ENCODE results near the gene GNAS. TPM values are rescaled to one million over a fixed set of nuclear protein-coding genes. Genes with fewer than 3 reads are reported as not detected.
"Not testable (repeated sequence)": the region's sequence is repeated elsewhere in the genome, so short reads cannot be mapped to it uniquely, and the experiment has no call there.

GNAS gene
- polyA plus RNA-seq, 3 donors from 2014 or later = 70.1 to 127 (median 107) TPM

GRCh38 chr20:58819921-58820320 lies 32.6 kb upstream of the GNAS start:
- Mint-ChIP-seq H3K27me3 (ENCODE audit: low read depth in 3 of 3) (peaks cover 0 to 5% (median 1%) of the 10 kb centered on the region in 3 donors), H3K36me3 (no peaks in the 10 kb centered on the region), H3K4me1 (peaks cover 0 to 7% of the 10 kb centered on the region in 2 donors), H3K4me3 (no peak overlapping the region), H3K27ac (no peak overlapping the region), H3K9me3 (no peaks in the 10 kb centered on the region)
- DNase-seq = no peak

- H3K4me3 Mint-ChIP-seq; H3K36me3 Mint-ChIP-seq; H3K9me3 Mint-ChIP-seq; DNase-seq; H3K4me1 Mint-ChIP-seq; H3K27ac Mint-ChIP-seq; H3K27me3 Mint-ChIP-seq (ENCODE audit: low read depth in 3 of 3): not testable (repeated sequence)
Observed at GRCh38 chr20:58820515-58820914, 32.0 kb upstream of the GNAS start.

- no peaks in the 10 kb centered on the region for H3K9me3 Mint-ChIP-seq
- peaks cover 0 to 7% of the 10 kb centered on the region in 2 donors for H3K4me1 Mint-ChIP-seq
- H3K27ac Mint-ChIP-seq = no peak overlapping the region
- H3K4me3 Mint-ChIP-seq = no peak overlapping the region
- H3K27me3 Mint-ChIP-seq (ENCODE audit: low read depth in 3 of 3) = peaks cover 0 to 2% (median 1%) of the 10 kb centered on the region in 3 donors
- H3K36me3 Mint-ChIP-seq = no peaks in the 10 kb centered on the region
- DNase-seq = no peak
Observed at GRCh38 chr20:58822149-58822548, 30.4 kb upstream of the GNAS start.

GRCh38 chr20:58822748-58823730 lies 29.5 kb upstream of the GNAS start:
- Mint-ChIP-seq H3K4me1 (peaks cover 0 to 7% of the 10 kb centered on the region in 2 donors), H3K36me3 (no peaks in the 10 kb centered on the region), H3K9me3 (no peaks in the 10 kb centered on the region), H3K27ac (no peak overlapping the region), H3K4me3 (no peak overlapping the region), H3K27me3 (ENCODE audit: low read depth in 3 of 3) (peaks cover 0 to 2% (median 0%) of the 10 kb centered on the region in 3 donors)
- DNase-seq = no peak

GRCh38 chr20:58824843-58825242 lies 27.7 kb upstream of the GNAS start:
- Mint-ChIP-seq H3K4me3 (no peak overlapping the region), H3K27me3 (ENCODE audit: low read depth in 3 of 3) (peaks cover 0 to 4% (median 0%) of the 10 kb centered on the region in 3 donors), H3K4me1 (no peaks in the 10 kb centered on the region), H3K36me3 (no peaks in the 10 kb centered on the region), H3K9me3 (no peaks in the 10 kb centered on the region), H3K27ac (no peak overlapping the region)
- DNase-seq = no peak

- Mint-ChIP-seq H3K4me1 (no peaks in the 10 kb centered on the region), H3K27ac (no peak overlapping the region), H3K9me3 (no peaks in the 10 kb centered on the region), H3K27me3 (ENCODE audit: low read depth in 3 of 3) (peaks cover 0 to 4% (median under 1%) of the 10 kb centered on the region in 3 donors), H3K36me3 (no peaks in the 10 kb centered on the region), H3K4me3 (no peak overlapping the region)
- DNase-seq = no peak
Observed at GRCh38 chr20:58825450-58825849, 27.1 kb upstream of the GNAS start.

GRCh38 chr20:58826271-58826670 lies 26.2 kb upstream of the GNAS start:
- Mint-ChIP-seq H3K4me3 (no peak overlapping the region), H3K27me3 (ENCODE audit: low read depth in 3 of 3) (peaks cover 3 to 4% (median 4%) of the 10 kb centered on the region in 3 donors), H3K27ac (no peak overlapping the region), H3K36me3 (no peaks in the 10 kb centered on the region), H3K4me1 (peaks cover 0 to 2% of the 10 kb centered on the region in 2 donors), H3K9me3 (no peaks in the 10 kb centered on the region)
- DNase-seq = no peak

GRCh38 chr20:58828136-58828535 lies 24.4 kb upstream of the GNAS start:
- Mint-ChIP-seq H3K36me3 (no peaks in the 10 kb centered on the region), H3K27me3 (ENCODE audit: low read depth in 3 of 3) (peaks cover 3 to 6% (median 4%) of the 10 kb centered on the region in 3 donors), H3K4me1 (peaks cover 0 to 2% of the 10 kb centered on the region in 2 donors), H3K9me3 (no peaks in the 10 kb centered on the region), H3K27ac (no peak overlapping the region), H3K4me3 (no peak overlapping the region)
- DNase-seq = no peak

- H3K27me3 Mint-ChIP-seq (ENCODE audit: low read depth in 3 of 3); H3K36me3 Mint-ChIP-seq; H3K27ac Mint-ChIP-seq; DNase-seq; H3K4me3 Mint-ChIP-seq; H3K9me3 Mint-ChIP-seq; H3K4me1 Mint-ChIP-seq: not testable (repeated sequence)
Observed at GRCh38 chr20:58828804-58829203, 23.7 kb upstream of the GNAS start.

- DNase-seq = no peak
- Mint-ChIP-seq H3K4me1 (peaks cover 0 to 2% of the 10 kb centered on the region in 2 donors), H3K9me3 (no peaks in the 10 kb centered on the region), H3K36me3 (no peaks in the 10 kb centered on the region), H3K27ac (no peak overlapping the region), H3K27me3 (ENCODE audit: low read depth in 3 of 3) (peaks cover 4 to 14% (median 6%) of the 10 kb centered on the region in 3 donors), H3K4me3 (no peak overlapping the region)
Observed at GRCh38 chr20:58829531-58829941, 23.0 kb upstream of the GNAS start.

- Mint-ChIP-seq H3K4me1 (peaks cover 5 to 15% of the 10 kb centered on the region in 2 donors), H3K4me3 (no peak overlapping the region)
Observed at GRCh38 chr20:58832457-58832856, 20.1 kb upstream of the GNAS start.

GRCh38 chr20:58833921-58834320 lies 18.6 kb upstream of the GNAS start:
- Mint-ChIP-seq H3K27me3 (ENCODE audit: low read depth in 3 of 3) (peaks cover 4 to 21% (median 14%) of the 10 kb centered on the region in 3 donors), H3K36me3 (no peaks in the 10 kb centered on the region), H3K27ac (no peak overlapping the region), H3K4me3 (no peak overlapping the region), H3K4me1 (peaks cover 13 to 25% of the 10 kb centered on the region in 2 donors), H3K9me3 (no peaks in the 10 kb centered on the region)
- DNase-seq = no peak

More at GRCh38 chr20:58832457-58832856, 20.1 kb upstream of the GNAS start:
- H3K27me3 Mint-ChIP-seq (ENCODE audit: low read depth in 3 of 3) = peaks cover 4 to 13% (median 13%) of the 10 kb centered on the region in 3 donors
- no peaks in the 10 kb centered on the region for H3K9me3 Mint-ChIP-seq
- no peak for DNase-seq
- H3K36me3 Mint-ChIP-seq = no peaks in the 10 kb centered on the region
- H3K27ac Mint-ChIP-seq = no peak overlapping the region

- Mint-ChIP-seq H3K36me3 (no peaks in the 10 kb centered on the region), H3K9me3 (no peaks in the 10 kb centered on the region), H3K4me3 (no peak overlapping the region), H3K4me1 (peaks cover 14 to 25% of the 10 kb centered on the region in 2 donors), H3K27ac (no peak overlapping the region), H3K27me3 (ENCODE audit: low read depth in 3 of 3) (peaks cover 4 to 21% (median 16%) of the 10 kb centered on the region in 3 donors)
- DNase-seq = no peak
Observed at GRCh38 chr20:58835231-58835630, 17.3 kb upstream of the GNAS start.

- peaks cover 12 to 25% of the 10 kb centered on the region in 2 donors for H3K4me1 Mint-ChIP-seq
- DNase-seq = no peak
- H3K4me3 Mint-ChIP-seq = no peak overlapping the region
- no peaks in the 10 kb centered on the region for H3K36me3 Mint-ChIP-seq
- H3K27ac Mint-ChIP-seq = no peak overlapping the region
- no peaks in the 10 kb centered on the region for H3K9me3 Mint-ChIP-seq
- peaks cover 5 to 18% (median 18%) of the 10 kb centered on the region in 3 donors for H3K27me3 Mint-ChIP-seq (ENCODE audit: low read depth in 3 of 3)
Observed at GRCh38 chr20:58836616-58837204, 15.8 kb upstream of the GNAS start.
